Measurements from ENCODE around the gene C2.

DNA sequence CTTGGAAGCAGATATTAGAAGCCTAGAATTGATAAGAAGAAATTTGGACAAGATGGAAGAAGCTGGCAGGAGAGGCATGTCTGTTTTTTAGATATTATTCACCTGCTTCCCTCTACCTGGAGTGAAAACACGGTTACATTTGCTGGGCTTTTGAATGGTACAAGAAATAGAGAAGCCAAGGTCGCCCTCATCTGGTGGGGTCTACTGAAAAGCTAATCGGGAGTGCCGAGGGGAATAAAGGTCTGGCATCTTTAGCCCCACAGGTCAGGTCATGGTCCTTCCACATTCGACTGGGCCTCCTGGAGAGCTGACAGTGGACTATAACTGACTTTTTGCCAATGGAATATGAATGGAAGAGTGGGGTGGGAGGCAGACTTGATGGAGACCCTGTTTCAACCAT lies 4.6 kb upstream of the C2 start:
- no peak for TF ChIP-seq POLR2A (IDR thresholded peaks at IDR 0.05; ENCODE audit: low read depth, low read length)
- TF ChIP-seq POLR2AphosphoS5 (IDR thresholded peaks at IDR 0.05; ENCODE audit: low read depth, low read length) = no peak
- no peak for TF ChIP-seq TAF1 (IDR thresholded peaks at IDR 0.05; ENCODE audit: borderline replicate concordance, low read depth, low read length)

Data from GM12892 (cell line).